Gastrocnemius medialis (tissue), 4 donors: ENCODE data around the gene OSCP1.

Source experiments
- POLR2A ChIP-seq, 2 donors: fragments of 450-650 bp; IDR thresholded peaks; one replicate each; pipeline ENCODE4 v1.6.1; 2017; ENCODE audit warnings: antibody characterized with exemption in 2 of 2, mild to moderate bottlenecking in 2 of 2, moderate library complexity in 2 of 2
- TF ChIP-seq, protein P1 (sequence below), 5 experiments: fragments of 450-650 bp in 3 of 5; fragments of 200-600 bp in 2 of 5; sonication (generic) in 2 of 5; IDR thresholded peaks in 4 of 5; conservative IDR thresholded peaks in 1 of 5; 1 replicate in 4 of 5; 2 replicates in 1 of 5; pipeline ENCODE4 v1.5.1; 2016 to 2019; ENCODE audit warnings: antibody characterized with exemption in 5 of 5, mild to moderate bottlenecking in 3 of 5, moderate library complexity in 3 of 5

DNA sequence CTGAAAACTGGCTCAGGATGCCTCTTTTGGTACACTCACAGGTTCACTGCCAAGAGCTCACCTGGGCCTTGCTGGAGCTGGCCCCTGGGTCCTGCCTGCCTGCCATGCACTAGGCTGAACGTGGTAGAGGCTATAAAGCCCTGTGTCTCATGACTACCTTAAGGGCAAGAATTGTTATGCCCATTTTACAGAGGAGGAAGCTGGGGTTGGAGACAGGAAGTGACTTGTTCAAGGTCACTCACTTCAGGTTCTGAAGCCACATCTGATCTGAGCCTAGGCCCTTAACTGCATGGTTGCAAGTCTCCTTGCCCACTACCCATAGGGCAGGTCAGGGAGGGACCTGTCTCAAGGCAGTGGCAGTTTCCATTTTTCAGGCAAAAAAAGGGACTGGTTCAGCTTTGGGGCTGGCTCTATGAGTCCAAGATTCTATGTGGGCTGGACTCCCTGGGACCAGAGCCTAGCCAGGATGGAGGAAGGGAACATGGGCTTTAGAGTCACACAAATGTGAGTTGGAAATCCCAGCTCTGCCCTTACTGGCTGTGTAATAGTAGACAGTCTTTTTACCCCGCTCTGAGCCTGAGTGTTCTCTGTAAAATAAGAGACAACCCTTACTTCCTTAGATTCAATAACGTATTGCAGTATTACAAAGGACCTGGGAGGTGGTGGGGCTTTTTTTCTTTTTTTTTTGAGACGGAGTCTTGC is 72.3 kb downstream of the OSCP1 start:
- TF ChIP-seq, protein P1, sequence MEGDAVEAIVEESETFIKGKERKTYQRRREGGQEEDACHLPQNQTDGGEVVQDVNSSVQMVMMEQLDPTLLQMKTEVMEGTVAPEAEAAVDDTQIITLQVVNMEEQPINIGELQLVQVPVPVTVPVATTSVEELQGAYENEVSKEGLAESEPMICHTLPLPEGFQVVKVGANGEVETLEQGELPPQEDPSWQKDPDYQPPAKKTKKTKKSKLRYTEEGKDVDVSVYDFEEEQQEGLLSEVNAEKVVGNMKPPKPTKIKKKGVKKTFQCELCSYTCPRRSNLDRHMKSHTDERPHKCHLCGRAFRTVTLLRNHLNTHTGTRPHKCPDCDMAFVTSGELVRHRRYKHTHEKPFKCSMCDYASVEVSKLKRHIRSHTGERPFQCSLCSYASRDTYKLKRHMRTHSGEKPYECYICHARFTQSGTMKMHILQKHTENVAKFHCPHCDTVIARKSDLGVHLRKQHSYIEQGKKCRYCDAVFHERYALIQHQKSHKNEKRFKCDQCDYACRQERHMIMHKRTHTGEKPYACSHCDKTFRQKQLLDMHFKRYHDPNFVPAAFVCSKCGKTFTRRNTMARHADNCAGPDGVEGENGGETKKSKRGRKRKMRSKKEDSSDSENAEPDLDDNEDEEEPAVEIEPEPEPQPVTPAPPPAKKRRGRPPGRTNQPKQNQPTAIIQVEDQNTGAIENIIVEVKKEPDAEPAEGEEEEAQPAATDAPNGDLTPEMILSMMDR (IDR thresholded peaks at IDR 0.05 in 4 of 5, conservative IDR thresholded peaks at IDR 0.05 in 1 of 5): no peak
- TF ChIP-seq POLR2A (IDR thresholded peaks at IDR 0.05): no peak
